ENCODE results near the gene STON1.

The STON1 gene

GRCh38 chr2:48574353-48575287 is 44.7 kb downstream of the STON1 start:
- Histone ChIP-seq H3K4me3 (ENCODE audit: low read depth in 1 of 2, low read length in 1 of 2) (no peak overlapping the region), H3K27me3 (no peaks in the 10 kb centered on the region), H3K36me3 (no peaks in the 10 kb centered on the region), H3K4me1 (ENCODE audit: control insufficient read depth in 1 of 2, insufficient read depth in 1 of 2, low read depth in 1 of 2, low read length in 1 of 2) (no peaks in the 10 kb centered on the region), H3K27ac (no peak overlapping the region), H3K9me3 (no peaks in the 10 kb centered on the region)
- TF ChIP-seq CTCF (IDR thresholded peaks at IDR 0.05) = no peak

GRCh38 chr2:48578313-48578712 is 48.4 kb downstream of the STON1 start:
- TF ChIP-seq CTCF (IDR thresholded peaks at IDR 0.05) = no peak
- Histone ChIP-seq H3K4me3 (ENCODE audit: low read depth in 1 of 2, low read length in 1 of 2) (no peak overlapping the region), H3K27ac (no peak overlapping the region)

GRCh38 chr2:48583961-48584360 is 54.0 kb downstream of the STON1 start:
- Histone ChIP-seq H3K4me1 (ENCODE audit: control insufficient read depth in 1 of 2, insufficient read depth in 1 of 2, low read depth in 1 of 2, low read length in 1 of 2) (peaks cover 0 to 2% of the 10 kb centered on the region in 2 experiments), H3K27me3 (no peaks in the 10 kb centered on the region), H3K36me3 (no peaks in the 10 kb centered on the region), H3K27ac (no peak overlapping the region), H3K4me3 (ENCODE audit: low read depth in 1 of 2, low read length in 1 of 2) (no peak overlapping the region), H3K9me3 (no peaks in the 10 kb centered on the region)
- TF ChIP-seq CTCF (IDR thresholded peaks at IDR 0.05) = no peak

More at GRCh38 chr2:48578313-48578712, 48.4 kb downstream of the STON1 start:
- Histone ChIP-seq H3K36me3 (no peaks in the 10 kb centered on the region), H3K4me1 (ENCODE audit: control insufficient read depth in 1 of 2, insufficient read depth in 1 of 2, low read depth in 1 of 2, low read length in 1 of 2) (no peaks in the 10 kb centered on the region), H3K9me3 (no peaks in the 10 kb centered on the region), H3K27me3 (no peaks in the 10 kb centered on the region)

GRCh38 chr2:48584551-48584950 is 54.6 kb downstream of the STON1 start:
- Histone ChIP-seq H3K9me3 (no peaks in the 10 kb centered on the region), H3K27me3 (no peaks in the 10 kb centered on the region), H3K4me1 (ENCODE audit: control insufficient read depth in 1 of 2, insufficient read depth in 1 of 2, low read depth in 1 of 2, low read length in 1 of 2) (peaks cover 0 to 5% of the 10 kb centered on the region in 2 experiments), H3K36me3 (no peaks in the 10 kb centered on the region), H3K27ac (no peak overlapping the region), H3K4me3 (ENCODE audit: low read depth in 1 of 2, low read length in 1 of 2) (no peak overlapping the region)
- TF ChIP-seq CTCF (IDR thresholded peaks at IDR 0.05) = no peak

GRCh38 chr2:48586433-48586832 is 56.5 kb downstream of the STON1 start:
- Histone ChIP-seq H3K27me3 (no peaks in the 10 kb centered on the region), H3K36me3 (no peaks in the 10 kb centered on the region), H3K27ac (no peak overlapping the region), H3K4me1 (ENCODE audit: control insufficient read depth in 1 of 2, insufficient read depth in 1 of 2, low read depth in 1 of 2, low read length in 1 of 2) (peaks cover 0 to 5% of the 10 kb centered on the region in 2 experiments), H3K4me3 (ENCODE audit: low read depth in 1 of 2, low read length in 1 of 2) (no peak overlapping the region), H3K9me3 (no peaks in the 10 kb centered on the region)
- TF ChIP-seq CTCF (IDR thresholded peaks at IDR 0.05) = no peak

All from neutrophil (primary cell).